K562 (cell line): ENCODE results near the gene VIPR2. TPM values are rescaled to one million over a fixed set of nuclear protein-coding genes. Genes with fewer than 3 reads are reported as not detected.

Experiments used
- ATAC-seq: fragments of 200-7000 bp; cut with Tn5 transposase; 3 replicates; pipeline ENCODE4 v1.9.1; 2020; ENCODE audit warnings: moderate library complexity
- BruUV-seq: library from RNA; stranded (reverse); fragments of 400-500 nt; replicated peaks from 2 replicates; lab custom pipeline; 2021; lab: Mats Ljungman, UMichigan
- CTCF ChIA-PET: fragments of 300-600 bp; formaldehyde crosslinking; extraction: SDS; loops from one replicate; lab custom pipeline; 2021; ENCODE audit warnings: low intra/inter-chr PET ratio; lab: Yijun Ruan, JAX
- POLR2A ChIA-PET: fragments of 300-600, 350-650 bp; sonication (Branson Sonifier 250); formaldehyde crosslinking; extraction: SDS; loops from one replicate; lab custom pipeline; 2021; ENCODE audit warnings: antibody characterized with exemption, inconsistent platforms; lab: Yijun Ruan, JAX
- DNase-seq, 4 experiments: peaks; one replicate each; pipeline versions ENCODE4 v3.0.0 to v3.0.0-alpha.2; 2011 to 2018; ENCODE audit warnings: low spot score in 3 of 4, mixed read lengths in 3 of 4; ENCODE audit errors: extremely low read depth in 1 of 4
- FAIRE-seq: peaks from 2 replicates; lab custom pipeline; 2011; peaks lifted over from hg19 to GRCh38; lab: Jason Lieb, UNC
- H2AFZ ChIP-seq: 2 replicates; pipeline ENCODE4 v1.6.0; 2011; ENCODE audit warnings: low read depth, low read length, control low read depth, inconsistent platforms
- H3K27ac ChIP-seq: fragments of 200-600 bp; 3 replicates; pipeline ENCODE4 v1.8.0; 2011; ENCODE audit warnings: low read depth, mild to moderate bottlenecking, control low read depth, inconsistent platforms, low read length, moderate library complexity, mixed read lengths; ENCODE audit errors: extremely low read depth
- H3K27me3 ChIP-seq, 2 experiments: fragments of 300-600 bp in 1 of 2; 2 replicates in 1 of 2; 3 replicates in 1 of 2; pipeline versions ENCODE4 v1.6.0 to v1.8.0; 2011; ENCODE audit warnings: inconsistent platforms in 2 of 2, low read length in 2 of 2, mild to moderate bottlenecking in 1 of 2, mixed read lengths in 1 of 2, moderate library complexity in 1 of 2; ENCODE audit not compliant: control insufficient read depth in 2 of 2, insufficient read depth in 2 of 2
- H3K36me3 ChIP-seq: fragments of 300-600 bp; 3 replicates; pipeline ENCODE4 v1.8.0; 2011; ENCODE audit warnings: mild to moderate bottlenecking, low read length, inconsistent platforms; ENCODE audit not compliant: control insufficient read depth, insufficient read depth
- H3K4me1 ChIP-seq, 2 experiments: fragments of 200-600 bp in 1 of 2; replicated peaks in 1 of 2; 2 replicates in 1 of 2; 3 replicates in 1 of 2; pipeline versions ENCODE4 v1.5.1 to v1.8.0; 2011; ENCODE audit warnings: inconsistent platforms in 2 of 2, low read length in 2 of 2, mild to moderate bottlenecking in 1 of 2, mixed read lengths in 1 of 2, moderate library complexity in 1 of 2; ENCODE audit not compliant: control insufficient read depth in 2 of 2, insufficient read depth in 2 of 2
- H3K4me2 ChIP-seq: 2 replicates; pipeline ENCODE4 v1.6.1; 2011; ENCODE audit warnings: low read length, control low read depth, inconsistent platforms, mixed read lengths; ENCODE audit not compliant: insufficient read depth
- H3K4me3 ChIP-seq: fragments of 200-600 bp; sonication (generic), shearing (Covaris generic); 2 replicates; pipeline ENCODE4 v1.5.1; 2016; ENCODE audit warnings: control low read depth, inconsistent platforms
- H3K79me2 ChIP-seq: fragments of 200-600 bp; 3 replicates; pipeline ENCODE4 v1.8.0; 2011; ENCODE audit warnings: low read length, inconsistent platforms; ENCODE audit not compliant: control insufficient read depth, insufficient read depth
- H3K9ac ChIP-seq, 2 experiments: 2 replicates each; pipeline versions ENCODE4 v1.6.0 to v1.6.1; 2011; ENCODE audit warnings: low read depth in 2 of 2, low read length in 2 of 2, control low read depth in 1 of 2, inconsistent platforms in 1 of 2, mild to moderate bottlenecking in 1 of 2, mixed read lengths in 1 of 2; ENCODE audit not compliant: insufficient read depth in 1 of 2
- H3K9me1 ChIP-seq: one replicate; pipeline ENCODE4 v1.6.0; 2011; ENCODE audit warnings: inconsistent platforms, mild to moderate bottlenecking, low read length, moderate library complexity; ENCODE audit not compliant: control insufficient read depth, insufficient read depth
- H3K9me3 ChIP-seq: replicated peaks from 2 replicates; pipeline ENCODE4 v1.5.1; 2011; ENCODE audit warnings: low read depth, low read length, inconsistent platforms; ENCODE audit not compliant: control insufficient read depth, insufficient read depth
- H4K20me1 ChIP-seq: replicated peaks from 2 replicates; pipeline ENCODE4 v1.6.1; 2011; ENCODE audit warnings: low read length, inconsistent platforms, mixed read lengths; ENCODE audit not compliant: control insufficient read depth, insufficient read depth
- NELFE ChIP-seq: IDR thresholded peaks from 2 replicates; pipeline ENCODE4 v1.6.1; 2011; ENCODE audit warnings: mild to moderate bottlenecking; ENCODE audit not compliant: insufficient read depth, insufficient read length
- NFRKB ChIP-seq: fragments of 450-650 bp; IDR thresholded peaks from 2 replicates; pipeline ENCODE4 v1.6.1; 2016; ENCODE audit warnings: low read depth
- RFX7 ChIP-seq: fragments of 250-450 bp; sonication (Bioruptor Pico); IDR thresholded peaks from 2 replicates; pipeline ENCODE4 v1.5.1; 2021; ENCODE audit warnings: mild to moderate bottlenecking
- RREB1 ChIP-seq: fragments of 250-450 bp; sonication (Bioruptor Pico); IDR thresholded peaks from 2 replicates; pipeline ENCODE4 v1.4.0; 2020
- SPI1 ChIP-seq: IDR thresholded peaks from 2 replicates; pipeline ENCODE4 v1.6.1; 2011; ENCODE audit warnings: low read depth, low read length, control low read depth, borderline replicate concordance
- ZNF239 ChIP-seq: fragments of 250-450 bp; sonication (Bioruptor Pico); IDR thresholded peaks from 2 replicates; pipeline ENCODE4 v1.4.0; 2020; ENCODE audit warnings: mild to moderate bottlenecking
- ZNF316 ChIP-seq: fragments of 450-650 bp; IDR thresholded peaks from 2 replicates; pipeline ENCODE4 v1.6.1; 2016
- ZNF764 ChIP-seq: fragments of 250-450 bp; sonication (Bioruptor Pico); IDR thresholded peaks from 2 replicates; pipeline ENCODE4 v1.4.0; 2020; ENCODE audit warnings: low read depth, mild to moderate bottlenecking, moderate library complexity
- ZSCAN32 ChIP-seq: fragments of 450-650 bp; formaldehyde crosslinking; IDR thresholded peaks from 2 replicates; pipeline ENCODE4 v1.4.0; 2020; ENCODE audit warnings: mild to moderate bottlenecking, moderate library complexity
- WGBS: fragments of 100-300 bp; shearing (Covaris generic); methylation state at CpG from one replicate; pipeline ENCODE4 v1.1.6; 2016; ENCODE audit warnings: low coverage, mixed read lengths; ENCODE audit not compliant: insufficient coverage; ENCODE audit errors: missing lambda C conversion rate; 5-methylcytosine and 5-hydroxymethylcytosine counted together
- in situ Hi-C: fragments of 300-500 bp; cut with MboI; formaldehyde crosslinking; loops from 4 replicates; pipeline ENCODE4 v1.15.0; 2018; ENCODE audit warnings: inconsistent platforms, mixed read lengths
- intact Hi-C: fragments of 100-400 bp; cut with micrococcal nuclease; formaldehyde crosslinking; loops from 2 replicates; pipeline ENCODE4 v1.14.2; 2022
- polyA plus RNA-seq, 8 experiments: library from polyadenylated mRNA; depleted of rRNA in 4 of 8; stranded (reverse) in 5 of 8; unstranded in 3 of 8; fragments of >200 nt; fragmentation: Nextera tagmentation in 2 of 8; fragmentation: Illumina TruSeq in 1 of 8; extraction: Ambion mirVana in 2 of 8; extraction: Trizol in 1 of 8; gene quantifications; 2 replicates each; pipeline versions ENCODE4 v1.2.1 to v1.2.3, GENCODE V29; 2011 to 2014; ENCODE audit warnings: inconsistent platforms in 1 of 8, missing spikeins in 1 of 8
- total RNA-seq, 7 experiments: library from RNA; depleted of rRNA in 6 of 7; stranded (reverse); fragments of >200 nt in 6 of 7; fragmentation: Illumina TruSeq in 2 of 7; extraction: Trizol in 2 of 7; gene quantifications; 2 replicates each; pipeline versions ENCODE4 v1.2.1 to v1.2.3, GENCODE V29; 2011 to 2021; ENCODE audit warnings: low replicate concordance in 1 of 7

The VIPR2 gene
- total and polyA plus RNA-seq, 9 of the 15 experiments (the other 6 are each of a cell fraction or from before 2014, with no cell fraction given), result 0.04 TPM; not detected in 8

- Histone ChIP-seq H4K20me1 (no peaks in the 10 kb centered on the region), H3K79me2 (no peaks in the 10 kb centered on the region), H3K4me1 (peaks cover 20 to 27% of the 10 kb centered on the region in 2 experiments), H3K4me2 (no peak overlapping the region), H3K9ac (no peak overlapping the region), H3K9me1 (no peaks in the 10 kb centered on the region), H2AFZ (no peak overlapping the region), H3K27me3 (peaks cover 23 to 27% of the 10 kb centered on the region in 2 experiments), H3K27ac (no peak overlapping the region), H3K36me3 (no peaks in the 10 kb centered on the region), H3K4me3 (no peak overlapping the region), H3K9me3 (peaks cover 23% of the 10 kb centered on the region)
- no peak for FAIRE-seq
- ChIA-PET POLR2A (interaction anchor here (0.6 kb wide), 1 partner anchor 10 kb away, joined by 3 read pairs; no protein-coding TSS in a partner anchor), CTCF (interaction anchor here (0.6 kb wide), 1 partner anchor 348 kb away, joined by 3 read pairs; no protein-coding TSS in a partner anchor)
- no TSS peak for BruUV-seq
- WGBS, result 6% methylated on average over 22 of the region's 22 CpGs
- in situ Hi-C loops (loop anchor here (10.0 kb wide), 1 partner anchor 285 kb away; no protein-coding TSS in a partner anchor), intact Hi-C loops (loop anchor here (5.0 kb wide), 3 partner anchors 147 to 482 kb away; no protein-coding TSS in a partner anchor)
- no peak for ATAC-seq
- DNase-seq, result no peak
- TF ChIP-seq NFRKB, result no peak
- 0 out of 2 replicates have a peak, but pooled peaks have one; percentile 21 for TF ChIP-seq ZNF316
Measured at GRCh38 chr7:158979635-158980351, 164.9 kb downstream of the VIPR2 start.

- Histone ChIP-seq H3K4me3 (no peak overlapping the region), H4K20me1 (no peaks in the 10 kb centered on the region), H3K27me3 (peaks cover 23 to 27% of the 10 kb centered on the region in 2 experiments), H3K4me1 (peaks cover 20 to 33% of the 10 kb centered on the region in 2 experiments), H2AFZ (no peak overlapping the region), H3K4me2 (no peak overlapping the region), H3K9me3 (peaks cover 23% of the 10 kb centered on the region), H3K9me1 (no peaks in the 10 kb centered on the region), H3K79me2 (no peaks in the 10 kb centered on the region), H3K9ac (no peak overlapping the region), H3K27ac (no peak overlapping the region), H3K36me3 (no peaks in the 10 kb centered on the region)
- BruUV-seq, result no TSS peak
- intact Hi-C loops, result loop anchor here (5.0 kb wide), 3 partner anchors 147 to 482 kb away; no protein-coding TSS in a partner anchor
- CTCF ChIA-PET, result no interaction called here
- DNase-seq (no peak), FAIRE-seq (no peak), ATAC-seq (no peak)
- POLR2A ChIA-PET, result interaction anchor here (0.5 kb wide), 1 partner anchor 40 kb away, joined by 3 read pairs; no protein-coding TSS in a partner anchor
- WGBS, result 8% methylated on average over 18 of the region's 18 CpGs
- in situ Hi-C loops, result loop anchor here (10.0 kb wide), 1 partner anchor 284 kb away; no protein-coding TSS in a partner anchor
- TF ChIP-seq ZNF764, result no peak
- no peak for TF ChIP-seq SPI1
- no peak for TF ChIP-seq ZSCAN32 (CRISPR knock-in tag)
- no peak for TF ChIP-seq RFX7 (CRISPR knock-in tag)
- no peak for TF ChIP-seq RREB1 (CRISPR knock-in tag)
- no peak for TF ChIP-seq NELFE
- no peak for TF ChIP-seq ZNF239 (CRISPR knock-in tag)
Measured at GRCh38 chr7:158979023-158979529, 165.6 kb downstream of the VIPR2 start.
